ENCODE results near the gene NAT8L.

The NAT8L gene

GRCh38 chr4:2075987-2076907, 17.1 kb downstream of the NAT8L start:
- no peak for DNase-seq (ENCODE audit: low read depth)

- DNase-seq (ENCODE audit: low read depth) = no peak
These were observed 17.9 kb downstream of the NAT8L start for GRCh38 chr4:2076908-2077536.

GRCh38 chr4:2077537-2078460, 18.7 kb downstream of the NAT8L start:
- DNase-seq (ENCODE audit: low read depth) = no peak

- no peak for DNase-seq (ENCODE audit: low read depth)
These were observed 19.5 kb downstream of the NAT8L start for GRCh38 chr4:2078584-2078983.

- DNase-seq (ENCODE audit: low read depth) = no peak
These were observed 19.9 kb downstream of the NAT8L start for GRCh38 chr4:2079006-2079405.

GRCh38 chr4:2079926-2080325, 20.8 kb downstream of the NAT8L start:
- DNase-seq (ENCODE audit: low read depth) = no peak

GRCh38 chr4:2080429-2081300, 21.5 kb downstream of the NAT8L start:
- DNase-seq (ENCODE audit: low read depth) = no peak

- no peak for DNase-seq (ENCODE audit: low read depth)
These were observed 22.4 kb downstream of the NAT8L start for GRCh38 chr4:2081540-2081939.

GRCh38 chr4:2082118-2082517, 23.0 kb downstream of the NAT8L start:
- DNase-seq (ENCODE audit: low read depth) = no peak

GRCh38 chr4:2082627-2083026, 23.5 kb downstream of the NAT8L start:
- DNase-seq (ENCODE audit: low read depth) = no peak

- no peak for DNase-seq (ENCODE audit: low read depth)
These were observed 24.1 kb downstream of the NAT8L start for GRCh38 chr4:2083116-2083825.

- no peak for DNase-seq (ENCODE audit: low read depth)
These were observed 24.7 kb downstream of the NAT8L start for GRCh38 chr4:2083826-2084160.

GRCh38 chr4:2084316-2084715, 25.2 kb downstream of the NAT8L start:
- DNase-seq (ENCODE audit: low read depth) = no peak

- no peak for DNase-seq (ENCODE audit: low read depth)
These were observed 26.4 kb downstream of the NAT8L start for GRCh38 chr4:2085496-2085901.

- no peak for DNase-seq (ENCODE audit: low read depth)
These were observed 28.0 kb downstream of the NAT8L start for GRCh38 chr4:2087170-2087569.

- no peak for DNase-seq (ENCODE audit: low read depth)
These were observed 30.1 kb downstream of the NAT8L start for GRCh38 chr4:2089222-2089621.

GRCh38 chr4:2090642-2091041, 31.5 kb downstream of the NAT8L start:
- DNase-seq (ENCODE audit: low read depth) = no peak

GRCh38 chr4:2091990-2092668, 33.0 kb downstream of the NAT8L start:
- DNase-seq (ENCODE audit: low read depth) = no peak

- no peak for DNase-seq (ENCODE audit: low read depth)
These were observed 33.5 kb downstream of the NAT8L start for GRCh38 chr4:2092669-2093053.

GRCh38 chr4:2093265-2093664, 34.1 kb downstream of the NAT8L start:
- no peak for DNase-seq (ENCODE audit: low read depth)
